Measurements from ENCODE around the gene TBCE.
"Not testable (repeated sequence)": the region's sequence is repeated elsewhere in the genome, so short reads cannot be mapped to it uniquely, and the experiment has no call there.

Gene TBCE

DNA sequence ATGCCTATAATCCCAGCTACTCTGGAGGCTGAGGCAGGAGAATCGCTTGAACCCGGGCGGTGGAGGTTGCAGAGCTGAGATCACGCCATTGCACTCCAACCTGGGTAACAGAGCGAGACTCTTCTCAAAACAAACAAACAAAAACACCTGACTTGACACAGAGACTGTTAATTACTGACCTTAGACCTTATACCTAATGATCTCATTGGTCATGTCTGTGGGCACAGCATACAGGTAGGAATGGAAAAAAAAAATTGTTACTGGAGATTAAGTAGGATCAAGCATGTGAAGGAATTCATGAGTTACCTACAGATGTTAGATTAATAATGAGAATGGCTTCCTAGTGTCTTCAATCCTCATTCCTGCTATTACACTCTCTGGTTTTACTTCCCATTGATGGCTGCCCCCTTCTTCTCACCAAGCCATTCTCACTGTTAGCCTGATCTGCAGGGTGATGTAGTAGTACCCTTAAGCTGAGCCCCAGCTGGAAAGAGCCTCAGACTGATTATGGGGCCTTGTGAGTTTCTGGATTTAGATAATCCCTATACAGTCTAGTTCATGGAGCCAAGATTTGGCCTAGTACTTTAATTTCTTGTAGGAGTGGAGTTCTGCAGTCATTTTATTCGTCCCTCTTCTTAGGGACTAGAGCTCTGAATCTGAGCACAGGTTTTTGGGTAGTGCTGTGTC is 8.8 kb downstream of the TBCE start:
- no peak overlapping the region for H3K4me3 ChIP-seq (ENCODE audit: low read depth, low read length)
- no peak for TF ChIP-seq CTCF (IDR thresholded peaks at IDR 0.05; ENCODE audit: low read depth, low read length)

DNA sequence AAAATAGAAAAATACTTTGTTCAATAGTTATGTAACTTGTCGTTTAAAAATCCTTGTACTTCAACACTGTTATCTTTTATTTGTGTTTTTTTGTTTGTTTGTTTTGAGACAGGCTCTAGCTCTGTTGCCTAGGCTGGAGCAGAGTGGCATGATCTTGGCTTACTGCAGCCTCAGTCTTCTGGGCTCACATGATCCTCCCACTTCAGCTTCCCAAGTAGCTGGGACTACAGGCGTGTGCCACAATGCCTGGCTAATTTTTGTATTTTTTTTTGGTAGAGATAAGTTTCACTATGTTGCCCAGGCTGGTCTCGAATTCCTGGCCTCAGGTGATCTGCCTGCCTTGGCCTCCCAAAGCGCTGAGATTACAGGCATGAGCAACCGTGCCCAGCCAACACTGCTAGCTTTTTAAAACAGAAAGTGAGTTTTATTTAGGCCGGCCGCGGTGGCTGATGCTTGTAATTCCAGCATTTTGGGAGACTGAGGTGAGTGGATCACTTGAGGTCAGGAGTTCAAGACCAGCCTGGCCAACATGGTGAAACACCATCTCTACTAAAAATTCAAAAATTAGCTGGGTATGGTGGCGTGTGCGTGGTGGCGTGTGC is 11.0 kb downstream of the TBCE start:
- not testable (repeated sequence) for H3K4me3 ChIP-seq (ENCODE audit: low read depth, low read length)

GRCh38 chr1:235381955-235382739 is 14.9 kb downstream of the TBCE start:
- H3K4me3 ChIP-seq (ENCODE audit: low read depth, low read length): not testable (repeated sequence)

DNA sequence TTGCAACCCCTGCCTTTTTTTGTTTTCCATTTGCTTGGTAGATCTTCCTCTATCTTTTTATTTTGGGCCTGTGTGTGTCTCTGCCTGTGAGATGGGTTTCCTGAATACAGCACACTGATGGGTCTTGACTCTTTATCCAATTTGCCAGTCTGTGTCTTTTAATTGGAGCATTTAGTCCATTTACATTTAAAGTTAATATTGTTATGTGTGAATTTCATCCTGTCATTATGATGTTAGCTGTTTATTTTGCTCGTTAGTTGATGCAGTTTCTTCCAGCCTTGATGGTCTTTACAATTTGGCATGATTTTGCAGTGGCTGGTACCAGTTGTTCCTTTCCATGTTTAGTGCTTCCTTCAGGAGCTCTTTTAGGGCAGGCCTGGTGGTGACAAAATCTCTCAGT is 18.4 kb downstream of the TBCE start:
- H3K4me3 ChIP-seq (ENCODE audit: low read depth, low read length): not testable (repeated sequence)

- H3K4me3 ChIP-seq (ENCODE audit: low read depth, low read length): no peak overlapping the region
- no peak for TF ChIP-seq CTCF (IDR thresholded peaks at IDR 0.05; ENCODE audit: low read depth, low read length)
Observed at GRCh38 chr1:235391874-235392273, 24.6 kb downstream of the TBCE start.

GRCh38 chr1:235397733-235398132 is 30.5 kb downstream of the TBCE start:
- TF ChIP-seq CTCF (IDR thresholded peaks at IDR 0.05; ENCODE audit: low read depth, low read length): no peak
- H3K4me3 ChIP-seq (ENCODE audit: low read depth, low read length): no peak overlapping the region

- no peak for TF ChIP-seq CTCF (IDR thresholded peaks at IDR 0.05; ENCODE audit: low read depth, low read length)
- no peak overlapping the region for H3K4me3 ChIP-seq (ENCODE audit: low read depth, low read length)
Observed at GRCh38 chr1:235399661-235400060, 32.4 kb downstream of the TBCE start.

DNA sequence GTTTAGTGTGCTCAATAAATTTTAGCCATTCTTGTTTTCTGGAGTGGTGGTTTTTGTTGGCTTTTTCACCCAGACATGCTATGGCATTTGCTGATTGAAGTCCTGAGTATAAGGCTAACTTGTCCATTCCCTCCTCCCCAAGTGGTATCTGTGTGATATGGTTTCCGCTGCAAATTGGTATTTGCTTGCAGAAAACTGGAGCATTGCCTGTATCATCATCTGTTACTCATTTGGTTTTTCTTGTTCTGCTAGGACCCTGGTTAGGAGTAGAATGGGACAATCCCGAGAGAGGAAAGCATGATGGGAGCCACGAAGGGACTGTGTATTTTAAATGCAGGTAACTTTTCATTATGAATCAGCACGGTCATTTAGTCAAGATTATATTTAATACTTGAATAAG is 34.0 kb downstream of the TBCE start:
- no peak for TF ChIP-seq CTCF (IDR thresholded peaks at IDR 0.05; ENCODE audit: low read depth, low read length)
- H3K4me3 ChIP-seq (ENCODE audit: low read depth, low read length): no peak overlapping the region

All from WI38 (cell line).